Natural killer cell treated with Interleukin-12 subunit alpha and Interleukin-12 subunit beta and Interleukin-15 and Interleukin-18, amount 100 ng/mL, for 72 hours (primary cell): Measurements from ENCODE around the gene CCNF. TPM values are rescaled to one million over a fixed set of nuclear protein-coding genes. Genes with fewer than 3 reads are reported as not detected.
"Not testable (repeated sequence)": the region's sequence is repeated elsewhere in the genome, so short reads cannot be mapped to it uniquely, and the experiment has no call there.

Source experiments
- ATAC-seq, 2 donors: fragments of 150-1000 bp; cut with Tn5 transposase in 1 of 2; sonication (Bioruptor Pico), chemical (Tn5 transposase) in 1 of 2; 2 replicates each; pipeline ENCODE4 v1.10.0; 2021
- DNase-seq: peaks from one replicate; pipeline ENCODE4 v3.0.0; 2022; ENCODE audit warnings: low spot score
- H3K27ac Mint-ChIP-seq, 2 donors: 1 replicate in 1 of 2; 2 replicates in 1 of 2; pipeline ENCODE4 v1.8.0; 2022; ENCODE audit warnings: mixed read lengths in 2 of 2, mild to moderate bottlenecking in 1 of 2, moderate library complexity in 1 of 2
- H3K27me3 Mint-ChIP-seq, 2 donors: 1 replicate in 1 of 2; 2 replicates in 1 of 2; pipeline ENCODE4 v1.8.0; 2022; ENCODE audit warnings: mixed read lengths in 2 of 2
- H3K36me3 Mint-ChIP-seq: one replicate; pipeline ENCODE4 v1.8.0; 2022; ENCODE audit warnings: mixed read lengths
- H3K4me1 Mint-ChIP-seq, 2 donors: 1 replicate in 1 of 2; 2 replicates in 1 of 2; pipeline ENCODE4 v1.8.0; 2022; ENCODE audit warnings: low read depth in 2 of 2, mixed read lengths in 2 of 2, mild to moderate bottlenecking in 1 of 2
- H3K4me3 Mint-ChIP-seq: one replicate; pipeline ENCODE4 v1.8.0; 2022; ENCODE audit warnings: mixed read lengths
- H3K9me3 Mint-ChIP-seq: 2 replicates; pipeline ENCODE4 v1.8.0; 2022; ENCODE audit warnings: mixed read lengths
- total RNA-seq, 2 donors: library from RNA; stranded (reverse); gene quantifications; one replicate each; pipeline ENCODE4 v1.2.3, GENCODE V29; 2022

Gene CCNF, protein sequence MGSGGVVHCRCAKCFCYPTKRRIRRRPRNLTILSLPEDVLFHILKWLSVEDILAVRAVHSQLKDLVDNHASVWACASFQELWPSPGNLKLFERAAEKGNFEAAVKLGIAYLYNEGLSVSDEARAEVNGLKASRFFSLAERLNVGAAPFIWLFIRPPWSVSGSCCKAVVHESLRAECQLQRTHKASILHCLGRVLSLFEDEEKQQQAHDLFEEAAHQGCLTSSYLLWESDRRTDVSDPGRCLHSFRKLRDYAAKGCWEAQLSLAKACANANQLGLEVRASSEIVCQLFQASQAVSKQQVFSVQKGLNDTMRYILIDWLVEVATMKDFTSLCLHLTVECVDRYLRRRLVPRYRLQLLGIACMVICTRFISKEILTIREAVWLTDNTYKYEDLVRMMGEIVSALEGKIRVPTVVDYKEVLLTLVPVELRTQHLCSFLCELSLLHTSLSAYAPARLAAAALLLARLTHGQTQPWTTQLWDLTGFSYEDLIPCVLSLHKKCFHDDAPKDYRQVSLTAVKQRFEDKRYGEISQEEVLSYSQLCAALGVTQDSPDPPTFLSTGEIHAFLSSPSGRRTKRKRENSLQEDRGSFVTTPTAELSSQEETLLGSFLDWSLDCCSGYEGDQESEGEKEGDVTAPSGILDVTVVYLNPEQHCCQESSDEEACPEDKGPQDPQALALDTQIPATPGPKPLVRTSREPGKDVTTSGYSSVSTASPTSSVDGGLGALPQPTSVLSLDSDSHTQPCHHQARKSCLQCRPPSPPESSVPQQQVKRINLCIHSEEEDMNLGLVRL
- total RNA-seq: 10 to 100 TPM; 36.1 to 79.5 TPM

DNA sequence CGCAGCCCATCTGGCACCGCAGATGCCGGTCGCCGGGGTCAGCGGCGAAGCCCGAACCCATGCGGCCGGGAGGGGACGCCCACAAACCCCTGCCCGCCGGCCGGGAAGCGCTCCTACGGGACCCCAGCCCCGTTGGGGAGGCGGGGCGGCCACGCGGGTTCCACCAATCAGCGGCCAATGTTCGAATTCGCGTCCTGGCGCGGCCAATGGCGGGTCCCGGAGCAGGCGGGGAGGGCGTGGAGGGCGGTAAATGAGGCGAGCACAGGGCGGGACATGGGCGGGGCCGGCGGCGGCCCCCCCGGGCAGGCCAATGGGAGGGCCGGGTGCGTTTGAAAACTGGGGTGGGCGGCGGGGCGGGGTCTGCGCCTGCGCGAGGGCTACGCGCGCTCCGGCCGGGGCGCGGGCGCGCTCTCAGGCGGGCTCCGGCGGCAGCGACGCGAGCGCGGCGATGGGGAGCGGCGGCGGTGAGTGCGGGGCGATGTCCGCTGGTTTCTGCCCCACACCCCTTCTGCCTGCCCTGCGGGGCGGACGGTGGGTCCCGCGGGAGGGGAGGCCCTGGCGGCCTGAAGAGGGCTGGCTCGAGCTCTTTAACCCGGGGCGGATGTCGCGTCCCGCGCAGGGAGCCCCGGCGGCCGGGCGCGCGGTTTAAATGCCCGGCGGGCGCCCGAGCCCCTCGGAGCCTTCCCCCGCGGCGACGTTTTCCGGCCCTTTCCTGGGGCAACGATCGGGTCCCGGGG lies at the start of gene CCNF:
TSS of gene CCNF (plus strand) at position 414 of the 737 bp plus-strand sequence. CDS start at position 449, 35 bp downstream.
- peak within 1 kb of the TSS; percentile 94 for H3K4me3 Mint-ChIP-seq
- peak within 1 kb of the TSS; percentile 68 to 77 for H3K27ac Mint-ChIP-seq
- H3K27me3 Mint-ChIP-seq: no peaks in the 10 kb centered on the region
- no peaks in the 10 kb centered on the region for H3K9me3 Mint-ChIP-seq
- peak; percentile 96 for DNase-seq
- peak; percentile 98 to 99 for ATAC-seq
- peaks cover 18 to 30% of the 10 kb centered on the region in 2 donors for H3K4me1 Mint-ChIP-seq
- H3K36me3 Mint-ChIP-seq: no peaks in the 10 kb centered on the region

DNA sequence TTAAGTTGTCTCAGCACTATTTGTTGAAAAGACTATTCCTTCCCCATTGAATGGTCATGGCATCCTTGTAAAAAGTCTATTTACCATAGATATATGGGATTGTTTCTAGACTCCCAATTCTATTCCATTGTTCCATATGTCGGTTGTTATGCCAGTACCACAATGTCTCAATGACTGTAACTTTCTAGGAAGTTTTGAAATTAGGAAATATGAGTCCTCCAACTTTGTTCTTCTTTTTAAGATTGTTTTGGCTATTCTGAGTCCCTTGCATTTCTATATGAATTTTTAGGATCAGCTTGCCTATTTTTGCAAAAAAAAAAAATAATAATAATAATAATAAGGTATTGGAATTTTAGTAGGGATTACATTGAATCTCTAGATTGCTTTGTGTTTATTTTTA lies 45.7 kb upstream of the CCNF start:
- Mint-ChIP-seq H3K9me3 (no peaks in the 10 kb centered on the region), H3K27ac (no peak overlapping the region), H3K36me3 (no peaks in the 10 kb centered on the region), H3K4me1 (no peaks in the 10 kb centered on the region), H3K4me3 (no peak overlapping the region), H3K27me3 (peaks cover 5 to 9% of the 10 kb centered on the region in 2 donors)
- DNase-seq (no peak), ATAC-seq (no peak)

DNA sequence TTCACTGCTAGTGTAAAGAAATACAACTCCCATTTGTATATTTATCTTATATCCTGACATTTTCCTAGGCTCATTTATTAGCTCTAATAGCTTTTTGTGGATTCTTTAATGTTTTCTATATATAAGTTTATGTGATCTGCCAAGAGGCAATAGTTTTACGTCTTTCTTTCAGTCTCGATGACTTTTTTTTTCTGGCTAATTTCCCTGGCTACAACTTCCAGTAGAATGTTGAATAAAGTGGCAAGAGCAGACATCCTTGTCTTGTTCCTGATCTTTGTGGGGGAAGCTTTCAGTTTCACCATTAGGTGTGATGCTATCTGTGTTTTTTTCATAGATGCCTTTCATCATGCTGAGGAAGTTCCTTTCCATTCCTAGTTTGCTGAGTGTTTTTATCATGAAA lies 44.8 kb upstream of the CCNF start:
- no peaks in the 10 kb centered on the region for H3K9me3 Mint-ChIP-seq
- DNase-seq (no peak), ATAC-seq (no peak)
- H3K27ac Mint-ChIP-seq: no peak overlapping the region
- H3K4me1 Mint-ChIP-seq: no peaks in the 10 kb centered on the region
- no peak overlapping the region for H3K4me3 Mint-ChIP-seq
- H3K36me3 Mint-ChIP-seq: no peaks in the 10 kb centered on the region
- H3K27me3 Mint-ChIP-seq: peaks cover 5 to 9% of the 10 kb centered on the region in 2 donors

DNA sequence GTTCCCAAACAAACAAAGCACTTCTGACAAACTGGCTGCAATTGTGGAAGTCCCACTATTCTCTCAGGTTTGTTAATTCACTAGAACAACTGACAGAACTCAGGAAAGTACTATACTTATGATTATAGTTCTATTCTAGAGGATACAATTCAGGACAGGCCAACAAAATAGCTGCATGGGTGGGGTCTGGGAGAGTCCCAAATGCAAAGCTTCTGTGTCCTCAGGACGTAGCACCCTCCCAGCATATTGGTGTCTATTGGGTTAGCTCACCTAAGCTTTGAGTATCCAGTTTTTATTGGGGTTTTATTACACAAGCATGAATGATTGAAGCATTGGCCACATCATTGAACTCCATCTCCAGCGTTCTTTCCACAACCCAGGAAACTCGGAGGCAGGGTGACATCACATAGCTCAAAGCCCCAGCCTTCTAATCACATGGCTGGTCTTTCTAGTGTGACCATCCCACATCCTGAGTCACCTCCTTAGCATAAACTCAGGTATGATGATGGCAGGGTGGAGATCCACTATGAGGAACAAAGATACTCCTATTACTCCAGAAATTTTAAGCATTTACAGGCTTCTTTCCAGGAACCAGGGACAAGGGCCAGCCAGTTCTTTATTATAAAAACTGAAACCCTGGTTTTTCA lies 43.9 kb upstream of the CCNF start:
- no peak for ATAC-seq
- Mint-ChIP-seq H3K27ac (no peak overlapping the region), H3K27me3 (peaks cover 5 to 9% of the 10 kb centered on the region in 2 donors), H3K36me3 (no peaks in the 10 kb centered on the region), H3K4me1 (no peaks in the 10 kb centered on the region), H3K9me3 (no peaks in the 10 kb centered on the region), H3K4me3 (no peak overlapping the region)
- DNase-seq: no peak

DNA sequence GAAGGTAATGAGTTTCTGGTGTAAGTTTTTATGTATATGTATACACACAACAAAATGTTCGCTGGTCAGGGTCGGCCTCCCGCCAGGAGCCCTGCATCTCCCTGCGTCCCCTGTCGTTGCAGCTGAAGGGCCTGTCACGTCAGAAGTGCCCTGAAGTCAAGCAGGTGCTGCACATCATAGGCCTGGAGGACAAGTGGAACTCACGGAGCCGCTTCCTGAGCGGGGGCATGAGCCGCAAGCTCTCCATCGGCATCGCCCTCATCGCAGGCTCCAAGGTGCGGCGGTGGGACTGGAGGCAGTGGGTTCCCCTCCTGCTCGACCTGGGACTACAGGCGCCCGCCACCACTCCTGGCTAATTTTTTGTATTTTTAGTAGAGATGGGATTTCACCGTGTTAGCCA lies 43.3 kb upstream of the CCNF start:
- not testable (repeated sequence) for H3K9me3 Mint-ChIP-seq, H3K4me3 Mint-ChIP-seq, ATAC-seq, H3K4me1 Mint-ChIP-seq, DNase-seq, H3K27ac Mint-ChIP-seq, H3K27me3 Mint-ChIP-seq, H3K36me3 Mint-ChIP-seq

DNA sequence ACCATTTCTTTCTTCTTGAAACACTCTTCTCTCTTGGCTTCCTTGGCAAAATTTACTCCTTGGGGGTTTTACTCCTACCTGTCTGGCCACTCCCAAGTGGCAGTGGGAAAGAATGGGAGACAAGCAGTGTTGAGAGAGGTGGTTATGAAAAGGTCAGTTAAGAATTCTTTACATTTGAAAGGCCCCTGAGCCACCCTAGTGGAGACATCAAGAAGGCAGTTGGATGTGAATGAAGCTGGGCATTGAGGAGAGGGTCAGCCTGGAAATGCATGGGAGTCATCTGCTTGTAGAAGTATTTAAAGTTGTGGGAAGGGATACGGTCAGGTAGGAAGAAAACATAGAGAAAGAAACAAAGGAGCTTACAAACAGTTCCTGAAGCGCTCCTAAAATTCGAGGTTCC lies 42.3 kb upstream of the CCNF start:
- no peak for DNase-seq
- no peak overlapping the region for H3K27ac Mint-ChIP-seq
- ATAC-seq: no peak
- no peaks in the 10 kb centered on the region for H3K36me3 Mint-ChIP-seq
- H3K4me3 Mint-ChIP-seq: no peak overlapping the region
- H3K4me1 Mint-ChIP-seq: no peaks in the 10 kb centered on the region
- H3K9me3 Mint-ChIP-seq: no peaks in the 10 kb centered on the region
- peaks cover 5 to 6% of the 10 kb centered on the region in 2 donors for H3K27me3 Mint-ChIP-seq

DNA sequence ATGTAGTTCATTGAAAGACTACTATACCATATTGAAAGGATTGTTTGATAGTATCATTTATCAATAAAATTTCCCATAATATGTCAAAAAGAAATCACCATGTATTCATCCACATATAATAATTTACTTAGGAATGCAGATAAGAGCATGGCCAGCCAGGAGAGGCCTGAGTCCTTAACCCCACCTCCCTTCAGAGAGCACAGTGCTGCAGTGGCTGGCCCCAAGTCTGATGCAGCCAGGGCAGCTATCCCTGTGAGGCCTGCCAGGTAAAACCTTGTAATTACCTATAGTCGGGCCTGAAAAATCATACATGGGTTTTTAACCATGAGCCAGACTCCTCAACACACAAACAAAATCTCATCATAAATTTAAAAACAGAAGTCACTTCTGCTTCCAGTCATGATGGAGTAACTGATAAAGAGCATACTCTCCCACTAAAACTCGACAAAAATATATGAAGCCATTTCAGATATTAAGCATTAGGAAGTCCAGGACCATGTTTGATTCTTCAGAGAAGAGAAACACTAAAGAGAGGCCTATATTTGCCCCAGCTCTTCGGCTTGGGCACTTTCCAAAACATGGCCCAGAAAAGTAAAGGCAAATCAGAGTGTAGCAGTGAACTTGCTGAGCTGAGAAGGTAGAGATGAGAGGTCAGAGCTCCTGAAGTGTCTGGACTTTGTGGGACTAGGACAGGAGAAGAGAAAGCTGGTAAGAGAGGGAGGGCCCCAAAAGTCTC lies 40.9 kb upstream of the CCNF start:
- no peak for ATAC-seq
- DNase-seq: no peak
- Mint-ChIP-seq H3K27ac (no peak overlapping the region), H3K4me1 (no peaks in the 10 kb centered on the region), H3K4me3 (no peak overlapping the region), H3K9me3 (no peaks in the 10 kb centered on the region), H3K36me3 (no peaks in the 10 kb centered on the region), H3K27me3 (peaks cover 2 to 5% of the 10 kb centered on the region in 2 donors)

DNA sequence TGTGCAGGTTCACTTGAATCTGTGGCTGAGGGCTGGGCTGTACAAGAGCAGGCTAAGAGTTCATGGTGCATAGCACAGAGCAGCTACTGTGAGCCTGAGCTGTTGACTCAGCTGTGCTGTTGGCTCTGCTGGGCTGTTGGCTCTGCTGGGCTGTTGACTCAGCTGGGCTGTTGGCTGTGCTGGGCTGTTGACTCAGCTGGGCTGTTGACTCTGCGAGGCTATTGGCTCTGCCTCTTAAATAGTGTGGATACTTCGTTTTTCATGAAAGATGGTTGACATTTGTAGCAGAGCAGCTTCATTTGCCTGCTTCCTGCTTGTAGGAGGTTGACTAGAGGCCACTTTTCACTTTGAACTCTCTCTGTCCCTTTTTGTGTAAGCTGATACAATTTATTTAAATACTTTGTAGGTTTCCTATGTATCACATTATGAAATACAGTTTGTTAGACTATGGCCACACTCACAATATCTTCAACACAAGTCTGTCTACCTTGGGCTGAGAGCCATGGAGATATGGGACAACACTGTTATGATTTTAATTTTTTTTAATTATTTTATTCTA lies 40.3 kb upstream of the CCNF start:
- Mint-ChIP-seq H3K4me3 (no peak overlapping the region), H3K27ac (no peak overlapping the region), H3K4me1 (no peaks in the 10 kb centered on the region), H3K9me3 (no peaks in the 10 kb centered on the region), H3K27me3 (peaks cover 2 to 5% of the 10 kb centered on the region in 2 donors), H3K36me3 (no peaks in the 10 kb centered on the region)
- DNase-seq (no peak), ATAC-seq (peak in 1 of 2 donors; percentile 44)

DNA sequence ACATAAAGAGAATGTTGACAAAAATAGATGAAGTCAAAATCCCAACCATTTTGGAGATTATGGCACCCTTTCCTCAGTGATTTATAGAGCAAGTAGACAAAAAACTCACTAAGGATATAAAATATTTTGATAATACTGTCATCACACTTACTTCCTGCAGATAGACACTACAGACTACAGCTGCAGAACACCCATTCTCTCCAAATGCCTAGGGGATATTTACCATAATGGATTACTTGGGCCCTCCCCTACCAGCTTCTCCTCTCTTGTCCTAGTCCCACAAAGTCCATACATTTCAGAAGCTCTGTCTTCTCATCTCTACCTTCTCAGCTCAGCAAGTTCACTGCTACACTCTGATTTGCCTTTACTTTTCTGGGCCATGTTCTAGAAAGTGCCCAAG lies 37.2 kb upstream of the CCNF start:
- DNase-seq (no peak), ATAC-seq (no peak)
- Mint-ChIP-seq H3K9me3 (no peaks in the 10 kb centered on the region), H3K4me3 (no peak overlapping the region), H3K27me3 (peaks cover 6 to 8% of the 10 kb centered on the region in 2 donors), H3K4me1 (no peaks in the 10 kb centered on the region), H3K36me3 (no peaks in the 10 kb centered on the region), H3K27ac (no peak overlapping the region)

DNA sequence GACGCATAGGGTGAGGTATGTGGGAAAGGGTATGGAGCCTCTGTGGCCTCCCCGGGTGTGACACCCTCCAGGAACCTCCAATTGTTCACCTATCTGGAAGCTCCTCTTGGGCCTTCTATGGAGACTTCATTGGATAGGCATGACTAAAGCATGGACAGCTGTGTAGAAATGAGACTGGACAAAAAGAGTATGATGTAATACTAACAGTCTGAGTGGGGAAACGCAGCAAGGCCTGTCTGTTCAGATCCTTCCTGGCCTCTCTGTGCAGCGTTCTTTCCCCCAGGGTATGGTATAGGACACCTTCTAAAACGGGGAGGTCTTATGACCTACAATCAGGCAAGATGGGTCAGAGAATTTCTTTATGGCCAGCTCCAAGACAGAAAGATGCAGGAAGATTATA lies 30.7 kb upstream of the CCNF start:
- H3K36me3 Mint-ChIP-seq: no peaks in the 10 kb centered on the region
- no peak overlapping the region for H3K27ac Mint-ChIP-seq
- peaks cover 5 to 8% of the 10 kb centered on the region in 2 donors for H3K27me3 Mint-ChIP-seq
- no peaks in the 10 kb centered on the region for H3K4me1 Mint-ChIP-seq
- H3K4me3 Mint-ChIP-seq: no peak overlapping the region
- DNase-seq (no peak), ATAC-seq (no peak)
- H3K9me3 Mint-ChIP-seq: no peaks in the 10 kb centered on the region

DNA sequence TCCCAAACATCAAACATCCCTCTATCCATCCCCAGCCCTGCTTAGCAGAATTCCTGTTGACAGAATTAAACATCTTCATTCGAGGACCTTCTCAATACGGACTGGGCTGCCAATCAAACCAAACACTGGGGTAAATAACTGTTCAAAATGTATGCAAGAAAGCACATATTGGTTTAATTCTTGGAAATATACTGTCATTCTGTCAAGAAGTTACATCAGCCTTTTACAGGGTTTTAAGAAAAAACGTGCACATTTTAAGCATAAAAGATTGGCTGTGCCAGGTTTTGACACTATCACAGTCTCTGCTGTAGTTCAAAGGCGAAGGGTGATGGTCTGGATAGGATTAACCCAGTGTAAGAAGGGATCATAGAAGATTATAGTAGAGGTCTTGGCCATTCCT lies 25.1 kb upstream of the CCNF start:
- Mint-ChIP-seq H3K4me3 (no peak overlapping the region), H3K27me3 (peaks cover 0 to 2% of the 10 kb centered on the region in 2 donors), H3K4me1 (no peaks in the 10 kb centered on the region), H3K9me3 (no peaks in the 10 kb centered on the region), H3K27ac (no peak overlapping the region), H3K36me3 (no peaks in the 10 kb centered on the region)
- ATAC-seq: no peak
- no peak for DNase-seq

DNA sequence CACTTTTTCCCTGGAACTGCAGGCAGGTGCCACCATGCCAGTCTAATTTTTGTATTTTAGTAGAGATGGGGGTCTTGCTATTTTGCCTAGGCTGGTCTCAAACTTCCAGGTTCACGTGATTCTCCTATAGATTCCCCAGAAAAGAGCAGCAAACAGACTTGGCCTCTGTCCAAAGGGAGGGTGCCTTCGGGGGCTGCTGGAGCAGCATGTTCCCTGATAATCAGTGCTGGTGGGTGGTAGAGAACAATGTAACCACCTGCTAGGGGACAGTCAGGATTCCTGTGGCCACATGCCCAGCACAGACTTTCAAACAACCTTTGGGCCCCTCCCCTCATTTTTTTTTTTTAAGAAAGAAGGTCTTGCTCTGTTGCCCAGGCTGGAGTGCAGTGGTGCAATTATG lies 14.2 kb upstream of the CCNF start:
- DNase-seq (no peak), ATAC-seq (no peak)
- no peaks in the 10 kb centered on the region for H3K36me3 Mint-ChIP-seq
- H3K27ac Mint-ChIP-seq: no peak overlapping the region
- peaks cover 0 to 8% of the 10 kb centered on the region in 2 donors for H3K27me3 Mint-ChIP-seq
- H3K4me1 Mint-ChIP-seq: no peaks in the 10 kb centered on the region
- no peak overlapping the region for H3K4me3 Mint-ChIP-seq
- no peaks in the 10 kb centered on the region for H3K9me3 Mint-ChIP-seq

DNA sequence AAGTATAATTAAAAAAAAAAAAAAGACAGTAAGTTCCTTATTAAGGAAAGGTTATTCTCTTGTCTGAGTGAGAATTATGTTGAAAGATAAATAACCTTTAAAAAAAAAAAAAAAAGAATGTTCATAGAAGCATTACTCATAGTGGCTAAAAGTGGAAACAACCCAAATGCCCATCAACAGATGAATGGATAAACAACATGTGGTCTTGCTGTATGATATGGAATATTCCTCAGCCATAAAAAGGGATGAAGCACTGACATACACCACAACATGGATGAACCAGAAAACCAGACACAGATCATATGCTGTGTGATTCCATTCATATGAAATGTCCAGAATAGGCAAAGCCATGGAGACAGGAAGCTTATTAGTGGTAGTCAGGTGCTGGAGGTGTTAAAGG lies 9.2 kb upstream of the CCNF start:
- Mint-ChIP-seq H3K9me3 (no peaks in the 10 kb centered on the region), H3K27ac (no peak overlapping the region), H3K27me3 (no peaks in the 10 kb centered on the region), H3K36me3 (no peaks in the 10 kb centered on the region), H3K4me1 (peaks cover 3 to 10% of the 10 kb centered on the region in 2 donors), H3K4me3 (no peak overlapping the region)
- DNase-seq: no peak
- no peak for ATAC-seq
